NCI-H82 treated with DMSO at 0.1 percent for 48 hours (cell line): ENCODE results near the gene CDKN2A.
A peak's percentile ranks its signal among the peaks of the same experiment; 100 is the strongest.
"Not testable (repeated sequence)": the region's sequence is repeated elsewhere in the genome, so short reads cannot be mapped to it uniquely, and the experiment has no call there.

ENCODE experiments used
- DNase-seq: peaks from one replicate; lab custom pipeline; 2025; ENCODE audit not compliant: unreplicated experiment; lab: John Stamatoyannopoulos, UW

CDKN2A gene

GRCh38 chr9:21982861-21983560 is 11.2 kb downstream of the CDKN2A start:
- no peak for DNase-seq

DNA sequence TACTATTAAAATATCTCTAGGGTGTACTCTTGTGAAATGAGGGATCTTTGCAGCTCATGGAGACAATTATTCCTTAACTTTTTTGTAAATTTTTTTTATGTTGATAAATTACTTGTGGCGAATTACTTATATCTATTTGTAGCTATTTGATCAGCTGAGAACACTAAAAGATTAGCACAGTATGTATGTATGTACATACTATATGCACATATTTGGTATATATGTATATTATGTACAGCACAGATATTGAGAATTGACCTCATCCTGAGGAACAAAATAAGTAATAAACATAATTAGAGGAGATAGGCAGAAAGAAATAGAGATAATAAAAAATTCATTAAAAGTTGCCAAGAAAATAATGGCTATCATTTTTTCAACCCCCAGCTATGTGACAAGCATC is 11.8 kb downstream of the CDKN2A start:
- no peak for DNase-seq

GRCh38 chr9:21976334-21976875 is 17.8 kb downstream of the CDKN2A start:
- no peak for DNase-seq

- peak; percentile 43 for DNase-seq
Observed at GRCh38 chr9:21974722-21975409, 19.3 kb downstream of the CDKN2A start.

GRCh38 chr9:21974343-21974721 is 19.9 kb downstream of the CDKN2A start:
- DNase-seq = no peak

GRCh38 chr9:21972361-21972760 is 21.8 kb downstream of the CDKN2A start:
- no peak for DNase-seq

GRCh38 chr9:21970800-21971640 is 23.2 kb downstream of the CDKN2A start:
- DNase-seq = no peak

DNA sequence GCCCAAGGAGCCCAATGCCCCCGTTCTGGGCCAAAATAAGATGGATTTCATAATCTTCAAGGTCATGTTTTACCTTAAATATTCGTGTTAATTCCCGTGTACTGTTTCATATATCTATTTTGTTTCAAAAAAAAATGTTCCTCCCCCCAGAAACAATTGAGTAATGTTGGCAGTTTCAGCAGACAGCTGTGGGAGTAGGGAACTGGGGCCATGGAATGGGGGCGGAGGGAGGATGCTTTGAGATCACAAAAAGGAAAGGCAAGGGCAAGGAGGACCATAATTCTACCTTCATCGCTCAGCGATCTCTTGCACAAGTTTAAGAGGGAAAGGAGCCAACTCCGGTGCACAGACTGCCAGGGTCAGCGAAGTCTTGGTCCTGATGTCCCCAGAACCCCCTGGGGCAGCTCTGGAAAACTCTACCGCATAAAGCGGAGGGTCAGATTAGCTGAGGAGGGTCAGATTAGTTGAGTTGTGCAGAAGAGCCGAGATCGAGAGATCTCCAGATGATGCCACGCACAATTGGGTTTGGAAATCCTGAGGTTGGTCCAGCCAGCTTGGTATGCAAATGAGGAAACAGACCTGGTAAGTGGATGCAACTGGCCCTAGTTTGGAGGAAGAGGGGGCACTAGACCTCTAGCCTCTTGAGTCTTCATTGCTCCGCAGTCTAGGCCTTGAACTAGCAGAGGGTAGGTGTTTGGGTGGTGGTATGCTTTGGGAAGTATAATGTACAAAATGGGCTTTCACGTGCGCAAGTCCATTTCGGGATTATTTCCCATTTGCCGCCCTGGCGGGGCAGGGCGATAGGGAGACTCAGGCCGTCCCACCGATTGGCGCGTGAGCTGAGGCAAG is 24.0 kb downstream of the CDKN2A start:
- DNase-seq = no peak

DNA sequence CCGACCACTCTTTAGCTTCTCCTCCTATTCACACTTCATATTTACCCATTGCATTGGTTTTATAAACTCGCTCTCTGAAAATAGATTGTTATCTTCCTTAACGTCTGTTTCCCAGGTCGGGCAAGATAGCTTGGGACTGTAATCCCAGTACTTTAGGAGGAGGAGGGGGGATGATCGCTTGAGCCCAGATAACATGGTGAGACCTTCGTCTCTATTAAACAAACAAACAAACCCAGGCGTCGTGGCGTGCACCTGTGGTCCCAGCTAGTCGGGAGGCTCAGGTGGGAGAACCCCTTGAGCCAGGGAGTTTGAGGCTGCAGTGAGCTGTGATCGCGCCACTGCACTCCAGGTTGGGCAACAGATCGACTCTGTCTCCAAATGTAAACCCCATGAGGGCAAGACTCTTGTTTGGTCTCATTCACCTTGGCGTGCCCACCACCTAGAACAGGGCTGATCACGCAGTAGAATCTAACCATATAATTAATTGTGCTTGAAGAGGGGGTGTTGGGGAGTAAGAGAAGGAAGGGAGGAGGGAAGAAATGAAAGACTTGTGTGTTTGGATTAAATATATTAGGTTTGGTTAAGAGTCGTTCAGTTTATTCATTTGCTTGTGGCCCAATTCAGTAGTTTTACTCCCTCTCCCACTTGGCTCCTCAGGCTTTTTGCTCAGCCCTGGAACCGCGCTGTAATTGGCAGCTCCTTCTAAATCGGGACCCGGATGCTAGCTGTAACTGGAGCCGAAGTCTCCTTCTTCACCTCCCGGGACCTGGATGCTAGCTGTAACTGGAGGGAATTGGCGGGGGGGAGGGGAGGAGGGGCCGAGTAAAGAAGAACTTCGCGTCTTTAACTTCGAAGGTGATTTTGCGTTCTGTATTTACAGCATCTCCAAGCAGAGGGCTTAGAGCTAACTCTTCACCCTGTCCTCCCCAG is 24.9 kb downstream of the CDKN2A start:
- DNase-seq = no peak

GRCh38 chr9:21968331-21969010 is 25.7 kb downstream of the CDKN2A start:
- no peak for DNase-seq

DNA sequence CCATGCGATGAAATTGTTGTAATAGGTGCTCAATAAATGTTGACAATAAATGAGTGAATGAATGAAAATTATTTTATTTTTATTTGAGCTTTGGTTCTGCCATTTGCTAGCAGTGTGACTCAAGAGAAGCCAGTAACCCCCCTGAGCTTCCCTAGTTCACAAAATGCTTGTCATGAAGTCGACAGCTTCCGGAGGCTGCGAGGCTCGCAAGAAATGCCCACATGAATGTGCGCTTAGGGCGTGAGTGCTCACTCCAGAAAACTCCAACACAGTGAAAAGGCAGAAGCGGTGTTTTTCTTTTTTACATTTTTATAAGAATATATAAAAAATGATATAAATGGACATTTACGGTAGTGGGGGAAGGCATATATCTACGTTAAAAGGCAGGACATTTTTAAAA is 26.5 kb downstream of the CDKN2A start:
- no peak for DNase-seq

GRCh38 chr9:21967169-21967568 is 27.0 kb downstream of the CDKN2A start:
- no peak for DNase-seq

DNA sequence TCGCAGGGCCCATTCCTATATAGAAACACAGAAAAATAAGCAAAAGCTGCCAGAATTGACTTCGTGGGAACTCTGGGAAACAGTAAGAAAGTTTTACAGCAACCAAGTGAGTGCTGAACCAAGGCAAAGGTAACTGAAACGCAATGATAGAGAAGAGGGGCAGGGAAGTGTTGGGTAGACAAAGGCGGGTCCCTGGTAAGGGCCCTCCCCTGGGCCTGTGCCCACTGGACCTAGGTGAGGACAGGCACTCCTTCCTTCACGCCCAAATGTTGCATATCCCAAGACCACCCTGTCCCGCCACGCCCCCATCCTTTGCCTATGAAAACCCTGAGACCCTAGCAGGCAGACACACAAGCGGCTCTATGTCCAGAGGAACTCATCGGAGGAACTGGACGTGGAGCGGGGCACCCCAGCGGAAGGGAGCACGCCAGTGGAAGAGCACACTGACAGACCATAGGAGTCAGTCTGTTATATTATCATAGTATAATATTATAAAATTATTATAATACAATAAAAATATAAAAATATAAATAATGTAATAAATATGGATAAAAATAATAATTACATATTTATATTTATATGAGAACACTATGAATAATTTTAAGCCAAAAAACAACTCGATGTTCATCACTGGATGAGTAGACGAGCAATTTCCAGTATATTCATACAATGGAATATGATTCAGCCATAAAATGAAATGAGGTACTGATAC is 27.9 kb downstream of the CDKN2A start:
- DNase-seq = no peak

GRCh38 chr9:21965401-21965951 is 28.7 kb downstream of the CDKN2A start:
- DNase-seq = no peak

DNA sequence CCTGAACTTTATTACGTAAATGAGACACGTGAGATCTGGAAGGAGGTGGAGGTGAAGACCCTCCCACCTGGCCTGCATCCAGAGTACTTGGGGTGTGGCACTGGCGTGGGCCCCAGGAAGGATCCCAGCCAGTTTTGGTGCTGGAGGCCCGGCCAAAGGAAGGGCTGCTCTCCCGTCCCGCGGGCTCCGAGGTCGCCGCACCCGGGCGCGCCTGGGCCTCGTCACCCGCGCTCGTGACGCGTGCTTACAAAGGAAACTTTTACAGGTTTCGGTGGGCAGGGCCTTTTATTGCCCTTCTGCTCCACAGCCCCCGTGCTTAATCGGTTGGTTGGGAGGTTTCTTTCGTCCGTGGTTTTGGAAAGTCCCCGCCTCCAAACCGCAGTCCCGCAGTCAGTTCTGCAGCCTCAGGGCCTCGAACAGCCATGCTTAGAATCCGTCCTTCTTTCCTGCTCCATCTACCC is 29.2 kb downstream of the CDKN2A start:
- no peak for DNase-seq

- DNase-seq = no peak
Observed at GRCh38 chr9:21961569-21961968, 32.6 kb downstream of the CDKN2A start.

DNA sequence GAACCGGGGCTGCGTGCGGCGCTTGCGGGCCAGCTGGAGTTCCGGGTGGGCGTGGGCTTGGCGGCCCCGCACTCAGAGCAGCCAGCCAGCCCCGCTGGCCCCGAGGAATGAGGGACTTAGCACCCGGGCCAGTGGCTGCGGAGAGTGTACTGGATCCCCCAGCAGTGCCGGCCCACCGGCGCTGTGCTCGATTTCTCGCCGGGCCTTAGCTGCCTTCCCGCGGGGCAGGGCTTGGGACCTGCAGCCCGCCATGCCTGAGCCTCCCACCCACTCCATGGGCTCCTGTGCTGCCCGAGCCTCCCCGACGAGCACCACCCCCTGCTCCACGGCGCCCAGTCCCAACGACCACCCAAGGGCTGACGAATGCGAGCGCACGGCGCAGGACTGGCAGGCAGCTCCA is 34.9 kb downstream of the CDKN2A start:
- DNase-seq = not testable (repeated sequence)

- DNase-seq = no peak
Observed at GRCh38 chr9:21958833-21959232, 35.4 kb downstream of the CDKN2A start.
